Measurements from ENCODE around the gene DENND2A. TPM values are rescaled to one million over a fixed set of nuclear protein-coding genes. Genes with fewer than 3 reads are reported as not detected.

DENND2A gene
- total and polyA plus RNA-seq, 2 of the 4 experiments (the other 2 are of a cell fraction) = 7.5 to 10.3 TPM

DNA sequence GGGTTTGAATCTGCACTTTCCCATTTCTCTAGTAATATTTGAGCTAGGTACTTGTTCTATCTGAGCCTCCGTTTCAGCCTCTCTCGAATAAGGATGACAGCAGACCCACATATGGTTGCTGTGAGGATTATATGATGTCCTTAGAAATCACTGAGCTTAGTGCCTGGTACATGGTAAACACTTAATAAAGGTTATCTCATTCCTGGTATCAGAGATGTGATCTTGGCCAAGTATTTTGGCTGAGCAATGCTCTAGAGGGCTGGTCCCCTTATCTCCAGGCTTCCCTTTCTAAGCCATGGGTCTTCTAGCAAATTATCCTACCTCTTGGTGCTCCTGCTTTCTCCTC lies 160.9 kb downstream of the DENND2A start:
- DNase-seq = no peak
- H4K20me1 ChIP-seq (ENCODE audit: insufficient read depth, low read length) = peaks cover 23% of the 10 kb centered on the region
- H3K27ac ChIP-seq (ENCODE audit: insufficient read depth, low read length) = no peak overlapping the region
- H2AK9ac ChIP-seq (replicated peaks; ENCODE audit: low read depth, low read length, poor library complexity) = peak overlapping the region; percentile 88
- no peaks in the 10 kb centered on the region for H3K9me3 ChIP-seq (ENCODE audit: control insufficient read depth, insufficient read depth, low read length)
- H3K4me2 ChIP-seq (ENCODE audit: low read depth, low read length) = peak overlapping the region; percentile 87
- TF ChIP-seq MAFK (IDR thresholded peaks at IDR 0.05; ENCODE audit: low read depth, low read length) (no peak), NFE2L2 (IDR thresholded peaks at IDR 0.05; ENCODE audit: low read depth, low read length) (no peak), CHD1 (IDR thresholded peaks at IDR 0.05; ENCODE audit: low read depth, low read length) (no peak), RFX5 (IDR thresholded peaks at IDR 0.05; ENCODE audit: low read depth, low read length) (no peak), CEBPB (IDR thresholded peaks at IDR 0.05; ENCODE audit: low read depth, low read length) (no peak), BHLHE40 (IDR thresholded peaks at IDR 0.05; ENCODE audit: low read depth, low read length) (no peak), SMC3 (IDR thresholded peaks at IDR 0.05; ENCODE audit: low read depth, low read length) (no peak), MXI1 (IDR thresholded peaks at IDR 0.05; ENCODE audit: borderline replicate concordance, low read depth, low read length) (no peak), FOS (IDR thresholded peaks at IDR 0.05; ENCODE audit: low read depth, low read length) (no peak), RCOR1 (IDR thresholded peaks at IDR 0.05; ENCODE audit: insufficient replicate concordance, low read length) (no peak), POLR2A (IDR thresholded peaks at IDR 0.05; ENCODE audit: low read depth, low read length) (no peak), MAZ (IDR thresholded peaks at IDR 0.05; ENCODE audit: borderline replicate concordance, low read depth, low read length) (no peak)
- TF ChIP-seq, protein P1, sequence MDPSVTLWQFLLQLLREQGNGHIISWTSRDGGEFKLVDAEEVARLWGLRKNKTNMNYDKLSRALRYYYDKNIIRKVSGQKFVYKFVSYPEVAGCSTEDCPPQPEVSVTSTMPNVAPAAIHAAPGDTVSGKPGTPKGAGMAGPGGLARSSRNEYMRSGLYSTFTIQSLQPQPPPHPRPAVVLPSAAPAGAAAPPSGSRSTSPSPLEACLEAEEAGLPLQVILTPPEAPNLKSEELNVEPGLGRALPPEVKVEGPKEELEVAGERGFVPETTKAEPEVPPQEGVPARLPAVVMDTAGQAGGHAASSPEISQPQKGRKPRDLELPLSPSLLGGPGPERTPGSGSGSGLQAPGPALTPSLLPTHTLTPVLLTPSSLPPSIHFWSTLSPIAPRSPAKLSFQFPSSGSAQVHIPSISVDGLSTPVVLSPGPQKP (IDR thresholded peaks at IDR 0.05; ENCODE audit: borderline replicate concordance, low read depth, low read length) = no peak
- TF ChIP-seq, protein P2, sequence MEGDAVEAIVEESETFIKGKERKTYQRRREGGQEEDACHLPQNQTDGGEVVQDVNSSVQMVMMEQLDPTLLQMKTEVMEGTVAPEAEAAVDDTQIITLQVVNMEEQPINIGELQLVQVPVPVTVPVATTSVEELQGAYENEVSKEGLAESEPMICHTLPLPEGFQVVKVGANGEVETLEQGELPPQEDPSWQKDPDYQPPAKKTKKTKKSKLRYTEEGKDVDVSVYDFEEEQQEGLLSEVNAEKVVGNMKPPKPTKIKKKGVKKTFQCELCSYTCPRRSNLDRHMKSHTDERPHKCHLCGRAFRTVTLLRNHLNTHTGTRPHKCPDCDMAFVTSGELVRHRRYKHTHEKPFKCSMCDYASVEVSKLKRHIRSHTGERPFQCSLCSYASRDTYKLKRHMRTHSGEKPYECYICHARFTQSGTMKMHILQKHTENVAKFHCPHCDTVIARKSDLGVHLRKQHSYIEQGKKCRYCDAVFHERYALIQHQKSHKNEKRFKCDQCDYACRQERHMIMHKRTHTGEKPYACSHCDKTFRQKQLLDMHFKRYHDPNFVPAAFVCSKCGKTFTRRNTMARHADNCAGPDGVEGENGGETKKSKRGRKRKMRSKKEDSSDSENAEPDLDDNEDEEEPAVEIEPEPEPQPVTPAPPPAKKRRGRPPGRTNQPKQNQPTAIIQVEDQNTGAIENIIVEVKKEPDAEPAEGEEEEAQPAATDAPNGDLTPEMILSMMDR (conservative IDR thresholded peaks at IDR 0.05; ENCODE audit: low read depth, low read length) = no peak
- TF ChIP-seq, protein P3, sequence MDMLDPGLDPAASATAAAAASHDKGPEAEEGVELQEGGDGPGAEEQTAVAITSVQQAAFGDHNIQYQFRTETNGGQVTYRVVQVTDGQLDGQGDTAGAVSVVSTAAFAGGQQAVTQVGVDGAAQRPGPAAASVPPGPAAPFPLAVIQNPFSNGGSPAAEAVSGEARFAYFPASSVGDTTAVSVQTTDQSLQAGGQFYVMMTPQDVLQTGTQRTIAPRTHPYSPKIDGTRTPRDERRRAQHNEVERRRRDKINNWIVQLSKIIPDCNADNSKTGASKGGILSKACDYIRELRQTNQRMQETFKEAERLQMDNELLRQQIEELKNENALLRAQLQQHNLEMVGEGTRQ (IDR thresholded peaks at IDR 0.05; ENCODE audit: low read depth, low read length) = no peak
- no peak overlapping the region for H3K18ac ChIP-seq (ENCODE audit: low read depth, low read length)
- peak overlapping the region; percentile 71 to 88 for H4K8ac ChIP-seq (ENCODE audit: low read depth in 2 of 2, low read length in 2 of 2)
- H2BK120ac ChIP-seq (ENCODE audit: low read depth, low read length) = no peak overlapping the region
- H3K4me3 ChIP-seq (ENCODE audit: insufficient read depth, low read depth, low read length) = peak overlapping the region; percentile 69
- peak overlapping the region; percentile 96 for H2AFZ ChIP-seq (replicated peaks; ENCODE audit: low read length, poor library complexity)
- in situ Hi-C loops (cut with MboI; ENCODE audit: low sequenced_read_pairs) = loop anchor here (5.0 kb wide), 1 partner anchor 173 kb away; no protein-coding TSS in a partner anchor
- H3K23ac ChIP-seq (ENCODE audit: low read depth, low read length) = no peak overlapping the region
- H3K4ac ChIP-seq (ENCODE audit: low read depth, low read length) = no peak overlapping the region
- no peak overlapping the region for H2AK5ac ChIP-seq (ENCODE audit: low read depth, low read length)
- no peak overlapping the region for H4K91ac ChIP-seq (ENCODE audit: insufficient read depth, low read depth, low read length)
- no peaks in the 10 kb centered on the region for H3K36me3 ChIP-seq (ENCODE audit: control insufficient read depth, insufficient read depth, low read length)
- WGBS, 2 experiments (ENCODE audit: extremely low coverage in 2 of 2, insufficient read length in 1 of 2) = no CpG with 5 or more reads among the region's 2 CpGs
- H3K9me1 ChIP-seq (ENCODE audit: insufficient read depth, low read length) = 0 out of 2 replicates have a peak, but pooled peaks cover 5% of the 10 kb centered on the region
- 0 out of 2 replicates have a peak overlapping the region, but pooled peaks have one; percentile 25 for H3K14ac ChIP-seq (replicated peaks; ENCODE audit: low read depth, low read length)
- peaks cover 2% of the 10 kb centered on the region; the same call in 1 of the 2 replicates for H3K4me1 ChIP-seq (ENCODE audit: control insufficient read depth, insufficient read depth, low read length)
- H2BK20ac ChIP-seq (ENCODE audit: low read depth, low read length) = no peak overlapping the region
- no peak overlapping the region for H3K56ac ChIP-seq (ENCODE audit: extremely low read depth, insufficient read depth, low read length)
- ATAC-seq (ENCODE audit: low read depth) = no peak
- intact Hi-C loops (cut with micrococcal nuclease) = no loop called here
- H3K9ac ChIP-seq (ENCODE audit: low read depth, low read length) = no peak overlapping the region
- H3K79me1 ChIP-seq (ENCODE audit: low read depth in 1 of 2, low read length in 2 of 2) = peaks cover 0 to 18% of the 10 kb centered on the region in 2 experiments; a peak in 1 of 4 replicates
- no peak overlapping the region for H2BK5ac ChIP-seq (ENCODE audit: low read depth, low read length, poor library complexity, severe bottlenecking)
- H4K5ac ChIP-seq (ENCODE audit: low read depth, low read length) = no peak overlapping the region
- dilution Hi-C loops (cut with HindIII; ENCODE audit: low sequenced_read_pairs, unreplicated experiment) = no loop called here
- no peak overlapping the region for H2BK15ac ChIP-seq (ENCODE audit: low read depth, low read length)
- POLR2A ChIA-PET (ENCODE audit: unreplicated experiment) = interaction anchor here (0.5 to 0.6 kb wide), 2 partner anchors 51 to 174 kb away, joined by 3 read pairs; no protein-coding TSS in a partner anchor
- no TSS peak for BruUV-seq (replicated peaks)
- H3K27me3 ChIP-seq (ENCODE audit: control insufficient read depth, insufficient read depth, low read length) = peaks cover 8% of the 10 kb centered on the region
- CTCF ChIA-PET = no interaction called here

Data from IMR-90 (cell line).